Panc1 (cell line): ENCODE data around the gene CSNK2A2. TPM values are rescaled to one million over a fixed set of nuclear protein-coding genes. Genes with fewer than 3 reads are reported as not detected.

ENCODE experiments used
- ATAC-seq: fragments of 200-7000 bp; cut with Tn5 transposase; 2 replicates; pipeline ENCODE4 v1.9.1; 2020; ENCODE audit warnings: mild to moderate bottlenecking, moderate library complexity
- BruUV-seq: library from RNA; stranded (reverse); fragments of 400-500 nt; replicated peaks from 2 replicates; lab custom pipeline; 2021; lab: Mats Ljungman, UMichigan
- CTCF ChIA-PET: fragments of 300-600 bp; sonication (Branson Sonifier 250); formaldehyde crosslinking; loops from one replicate; lab custom pipeline; 2022; ENCODE audit warnings: antibody characterized with exemption; lab: Charles Lee
- POLR2A ChIA-PET: fragments of 300-600 bp; sonication (Branson Sonifier 250); formaldehyde crosslinking; loops from one replicate; lab custom pipeline; 2022; ENCODE audit warnings: antibody characterized with exemption; lab: Charles Lee
- DNase-seq: peaks from one replicate; pipeline ENCODE4 v3.0.0-alpha.2; 2010; ENCODE audit warnings: low read depth, low spot score
- H3K27ac ChIP-seq: 2 replicates; pipeline ENCODE4 v1.5.1; 2011; ENCODE audit warnings: mild to moderate bottlenecking, low read length, inconsistent platforms
- H3K27me3 ChIP-seq: fragments of 200-500 bp; sonication (Bioruptor generic); 2 replicates; pipeline ENCODE4 v1.6.0; 2014; ENCODE audit warnings: low read length, inconsistent platforms; ENCODE audit not compliant: control insufficient read depth, insufficient read depth
- H3K36me3 ChIP-seq: fragments of 200-500 bp; sonication (Bioruptor generic); 2 replicates; pipeline ENCODE4 v1.5.1; 2014; ENCODE audit warnings: inconsistent platforms, mild to moderate bottlenecking, low read length, moderate library complexity; ENCODE audit not compliant: control insufficient read depth, insufficient read depth
- H3K4me1 ChIP-seq: 2 replicates; pipeline ENCODE4 v1.5.1; 2011; ENCODE audit warnings: inconsistent platforms, mild to moderate bottlenecking, low read length, moderate library complexity; ENCODE audit not compliant: control insufficient read depth, insufficient read depth
- H3K4me3 ChIP-seq, 2 experiments: 2 replicates each; pipeline ENCODE4 v1.5.1; 2011 to 2012; ENCODE audit warnings: low read depth in 2 of 2, low read length in 2 of 2, mild to moderate bottlenecking in 2 of 2, inconsistent platforms in 1 of 2, moderate library complexity in 1 of 2
- H3K9me3 ChIP-seq: fragments of 200-500 bp; sonication (Bioruptor generic); 2 replicates; pipeline ENCODE4 v1.5.1; 2014; ENCODE audit warnings: low read depth, mild to moderate bottlenecking, inconsistent platforms, low read length, moderate library complexity; ENCODE audit not compliant: control insufficient read depth, insufficient read depth
- POLR2AphosphoS5 ChIP-seq: IDR thresholded peaks from 2 replicates; pipeline ENCODE4 v1.6.1; 2012; ENCODE audit warnings: mild to moderate bottlenecking, low read depth, low read length, moderate library complexity
- SIN3A ChIP-seq: IDR thresholded peaks from 2 replicates; pipeline ENCODE4 v1.6.1; 2012; ENCODE audit warnings: low read depth, mild to moderate bottlenecking, low read length, moderate library complexity, borderline replicate concordance; ENCODE audit not compliant: insufficient read depth
- TCF7L2 ChIP-seq: IDR thresholded peaks from 2 replicates; pipeline ENCODE4 v1.6.1; 2011; ENCODE audit warnings: mild to moderate bottlenecking, low read depth, low read length, inconsistent platforms
- in situ Hi-C: cut with HindIII; loops from 2 replicates; pipeline ENCODE4 v1.10.0; 2016; ENCODE audit warnings: low sequenced_read_pairs, low pct_unique_long_range_greater_than_20kb
- intact Hi-C: fragments of 100-400 bp; cut with micrococcal nuclease; formaldehyde crosslinking; loops from one replicate; pipeline ENCODE4 v1.10.0; 2022; ENCODE audit not compliant: unreplicated experiment
- total RNA-seq: library from RNA; stranded (reverse); gene quantifications from one replicate; pipeline ENCODE4 v1.2.1, GENCODE V29; 2021; ENCODE audit not compliant: unreplicated experiment
- TF ChIP-seq, protein P1 (sequence below), 2 experiments: IDR thresholded peaks; 2 replicates each; pipeline ENCODE4 v1.6.1; 2011 to 2012; ENCODE audit warnings: low read depth in 2 of 2, control low read depth in 1 of 2, low read length in 1 of 2, mild to moderate bottlenecking in 1 of 2, moderate library complexity in 1 of 2; ENCODE audit not compliant: insufficient read depth in 1 of 2
- TF ChIP-seq, protein P2 (sequence below): fragments of 450-650 bp; IDR thresholded peaks from 2 replicates; pipeline ENCODE4 v1.5.1; 2017; ENCODE audit warnings: mild to moderate bottlenecking

Gene CSNK2A2
- total RNA-seq, 1 experiment from 2014 or later, result 60.9 TPM

DNA sequence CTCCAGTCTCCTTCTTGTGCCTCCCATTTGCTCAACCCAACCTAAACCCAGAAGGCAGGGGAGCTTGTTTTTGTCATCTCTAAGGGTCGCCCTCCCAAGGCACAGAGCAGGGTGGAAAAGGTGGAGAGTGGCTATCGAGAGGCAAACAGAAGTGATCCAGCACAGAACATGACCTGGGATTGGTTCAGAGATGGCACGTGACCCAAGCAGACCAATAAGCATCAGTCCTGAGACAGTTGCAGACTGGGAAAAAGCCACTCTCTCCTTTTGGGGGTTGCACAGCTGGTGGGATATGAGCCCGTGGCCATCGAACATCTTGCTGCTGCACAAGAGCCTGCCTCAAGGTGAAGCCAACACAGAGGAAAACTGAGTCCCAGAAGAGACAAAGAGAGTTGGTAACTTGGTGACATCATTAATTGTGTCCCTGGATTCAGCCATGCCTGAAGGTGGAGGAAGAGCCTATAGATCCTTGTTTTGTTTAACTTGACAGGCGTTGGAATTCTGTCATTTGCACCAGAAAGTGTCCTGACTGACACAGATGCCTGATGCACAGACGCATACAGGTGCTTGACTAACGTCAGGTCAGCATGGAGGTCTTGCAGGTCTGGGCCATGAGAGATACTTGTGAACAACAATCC is 28.2 kb upstream of the CSNK2A2 start:
- CTCF ChIA-PET, result no interaction called here
- Histone ChIP-seq H3K27ac (no peak overlapping the region), H3K9me3 (no peaks in the 10 kb centered on the region), H3K4me1 (no peaks in the 10 kb centered on the region), H3K36me3 (no peaks in the 10 kb centered on the region), H3K27me3 (no peaks in the 10 kb centered on the region), H3K4me3 (no peak overlapping the region)
- in situ Hi-C loops (no loop called here), intact Hi-C loops (no loop called here)
- no peak for TF ChIP-seq SIN3A
- no peak for TF ChIP-seq TCF7L2
- TF ChIP-seq, protein P1, sequence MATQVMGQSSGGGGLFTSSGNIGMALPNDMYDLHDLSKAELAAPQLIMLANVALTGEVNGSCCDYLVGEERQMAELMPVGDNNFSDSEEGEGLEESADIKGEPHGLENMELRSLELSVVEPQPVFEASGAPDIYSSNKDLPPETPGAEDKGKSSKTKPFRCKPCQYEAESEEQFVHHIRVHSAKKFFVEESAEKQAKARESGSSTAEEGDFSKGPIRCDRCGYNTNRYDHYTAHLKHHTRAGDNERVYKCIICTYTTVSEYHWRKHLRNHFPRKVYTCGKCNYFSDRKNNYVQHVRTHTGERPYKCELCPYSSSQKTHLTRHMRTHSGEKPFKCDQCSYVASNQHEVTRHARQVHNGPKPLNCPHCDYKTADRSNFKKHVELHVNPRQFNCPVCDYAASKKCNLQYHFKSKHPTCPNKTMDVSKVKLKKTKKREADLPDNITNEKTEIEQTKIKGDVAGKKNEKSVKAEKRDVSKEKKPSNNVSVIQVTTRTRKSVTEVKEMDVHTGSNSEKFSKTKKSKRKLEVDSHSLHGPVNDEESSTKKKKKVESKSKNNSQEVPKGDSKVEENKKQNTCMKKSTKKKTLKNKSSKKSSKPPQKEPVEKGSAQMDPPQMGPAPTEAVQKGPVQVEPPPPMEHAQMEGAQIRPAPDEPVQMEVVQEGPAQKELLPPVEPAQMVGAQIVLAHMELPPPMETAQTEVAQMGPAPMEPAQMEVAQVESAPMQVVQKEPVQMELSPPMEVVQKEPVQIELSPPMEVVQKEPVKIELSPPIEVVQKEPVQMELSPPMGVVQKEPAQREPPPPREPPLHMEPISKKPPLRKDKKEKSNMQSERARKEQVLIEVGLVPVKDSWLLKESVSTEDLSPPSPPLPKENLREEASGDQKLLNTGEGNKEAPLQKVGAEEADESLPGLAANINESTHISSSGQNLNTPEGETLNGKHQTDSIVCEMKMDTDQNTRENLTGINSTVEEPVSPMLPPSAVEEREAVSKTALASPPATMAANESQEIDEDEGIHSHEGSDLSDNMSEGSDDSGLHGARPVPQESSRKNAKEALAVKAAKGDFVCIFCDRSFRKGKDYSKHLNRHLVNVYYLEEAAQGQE (IDR thresholded peaks at IDR 0.05; ENCODE audit: insufficient read depth in 1 of 2, low read depth in 2 of 2, low read length in 1 of 2), result no peak
- TF ChIP-seq, protein P2, sequence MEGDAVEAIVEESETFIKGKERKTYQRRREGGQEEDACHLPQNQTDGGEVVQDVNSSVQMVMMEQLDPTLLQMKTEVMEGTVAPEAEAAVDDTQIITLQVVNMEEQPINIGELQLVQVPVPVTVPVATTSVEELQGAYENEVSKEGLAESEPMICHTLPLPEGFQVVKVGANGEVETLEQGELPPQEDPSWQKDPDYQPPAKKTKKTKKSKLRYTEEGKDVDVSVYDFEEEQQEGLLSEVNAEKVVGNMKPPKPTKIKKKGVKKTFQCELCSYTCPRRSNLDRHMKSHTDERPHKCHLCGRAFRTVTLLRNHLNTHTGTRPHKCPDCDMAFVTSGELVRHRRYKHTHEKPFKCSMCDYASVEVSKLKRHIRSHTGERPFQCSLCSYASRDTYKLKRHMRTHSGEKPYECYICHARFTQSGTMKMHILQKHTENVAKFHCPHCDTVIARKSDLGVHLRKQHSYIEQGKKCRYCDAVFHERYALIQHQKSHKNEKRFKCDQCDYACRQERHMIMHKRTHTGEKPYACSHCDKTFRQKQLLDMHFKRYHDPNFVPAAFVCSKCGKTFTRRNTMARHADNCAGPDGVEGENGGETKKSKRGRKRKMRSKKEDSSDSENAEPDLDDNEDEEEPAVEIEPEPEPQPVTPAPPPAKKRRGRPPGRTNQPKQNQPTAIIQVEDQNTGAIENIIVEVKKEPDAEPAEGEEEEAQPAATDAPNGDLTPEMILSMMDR, result no peak
- no peak for TF ChIP-seq POLR2AphosphoS5
- DNase-seq (no peak), ATAC-seq (no peak)
- POLR2A ChIA-PET, result no interaction called here
- no TSS peak for BruUV-seq

DNA sequence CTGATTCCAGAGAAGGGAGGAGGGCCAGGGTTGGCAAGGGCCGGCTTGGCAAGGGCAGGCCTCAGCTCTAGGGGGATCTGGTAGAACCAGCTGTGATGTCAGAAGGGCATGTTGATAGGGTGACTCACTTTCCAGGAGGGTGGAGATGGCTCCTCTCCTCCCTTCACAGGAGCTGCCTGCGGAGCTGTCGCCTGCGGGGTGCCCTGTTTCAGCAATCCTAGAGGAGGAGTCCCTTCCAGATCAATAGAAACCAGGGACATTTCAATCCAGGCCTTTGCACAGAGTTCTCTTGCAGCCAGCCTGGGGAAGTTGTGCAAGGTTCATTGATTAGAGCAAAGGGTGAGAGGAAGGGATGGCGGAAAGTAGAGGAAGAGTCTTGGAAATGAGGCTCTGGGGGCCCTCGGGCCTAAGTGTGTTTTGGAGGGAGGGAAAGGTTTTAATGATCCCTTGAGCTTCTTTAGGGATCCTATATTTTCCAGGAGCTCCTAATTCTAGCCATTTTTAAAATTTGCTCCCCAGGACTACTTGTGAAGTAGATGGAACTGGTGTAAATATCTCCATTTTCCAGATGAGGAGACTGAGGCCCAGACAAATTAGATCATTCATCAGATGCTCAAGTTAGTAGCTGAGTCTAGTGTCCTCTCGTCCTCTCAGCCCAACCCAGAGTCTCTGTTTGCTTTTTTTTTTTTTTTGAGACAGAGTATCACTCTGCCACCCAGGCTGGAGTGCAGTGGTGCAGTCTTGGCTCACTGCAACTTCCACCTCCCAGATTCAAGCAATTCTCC is 24.8 kb upstream of the CSNK2A2 start:
- ChIA-PET POLR2A (no interaction called here), CTCF (interaction anchor here (0.7 kb wide), 1 partner anchor 17 kb away, joined by 5 read pairs; no protein-coding TSS in a partner anchor)
- intact Hi-C loops, result no loop called here
- no peaks in the 10 kb centered on the region for H3K9me3 ChIP-seq
- no peak for TF ChIP-seq TCF7L2
- TF ChIP-seq, protein P1 (IDR thresholded peaks at IDR 0.05; ENCODE audit: insufficient read depth in 1 of 2, low read depth in 2 of 2, low read length in 1 of 2), result no peak
- no peak for TF ChIP-seq POLR2AphosphoS5
- no peak for TF ChIP-seq SIN3A
- DNase-seq (no peak), ATAC-seq (no peak)
- BruUV-seq, result no TSS peak
- no peak overlapping the region for H3K4me3 ChIP-seq
- no peak overlapping the region for H3K27ac ChIP-seq
- H3K27me3 ChIP-seq, result no peaks in the 10 kb centered on the region
- in situ Hi-C loops, result no loop called here
- H3K4me1 ChIP-seq, result no peaks in the 10 kb centered on the region
- no peaks in the 10 kb centered on the region for H3K36me3 ChIP-seq
